Stimulated activated CD8-positive, alpha-beta memory T cell treated with anti-CD3 and anti-CD28 coated beads, Interleukin-7, amount 100 ng/mL, for 24 hours (primary cell): ENCODE results near the gene AKT3.
"Not testable (repeated sequence)": the region's sequence is repeated elsewhere in the genome, so short reads cannot be mapped to it uniquely, and the experiment has no call there.

Source experiments
- DNase-seq: peaks from one replicate; pipeline ENCODE4 v3.0.0-alpha.2; 2020; ENCODE audit warnings: low read depth

The AKT3 gene

DNA sequence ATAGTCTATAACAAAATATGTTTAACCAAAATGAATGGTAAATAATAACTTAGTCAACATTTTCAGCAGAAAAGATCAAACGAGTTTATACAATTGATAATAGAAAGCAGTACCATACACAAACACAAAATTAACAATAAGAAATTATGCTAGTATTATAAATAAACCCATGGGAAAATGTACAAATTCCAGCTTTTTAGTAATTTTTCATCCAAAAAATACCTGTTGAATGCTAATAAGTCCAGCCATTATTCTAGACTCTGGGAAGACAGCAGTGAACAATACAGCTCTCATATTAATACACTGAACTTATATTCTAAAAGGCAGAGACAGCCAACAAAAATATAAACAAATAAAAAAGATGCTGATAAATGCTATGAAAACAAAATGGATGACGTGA is 66.3 kb downstream of the AKT3 start:
- no peak for DNase-seq

DNA sequence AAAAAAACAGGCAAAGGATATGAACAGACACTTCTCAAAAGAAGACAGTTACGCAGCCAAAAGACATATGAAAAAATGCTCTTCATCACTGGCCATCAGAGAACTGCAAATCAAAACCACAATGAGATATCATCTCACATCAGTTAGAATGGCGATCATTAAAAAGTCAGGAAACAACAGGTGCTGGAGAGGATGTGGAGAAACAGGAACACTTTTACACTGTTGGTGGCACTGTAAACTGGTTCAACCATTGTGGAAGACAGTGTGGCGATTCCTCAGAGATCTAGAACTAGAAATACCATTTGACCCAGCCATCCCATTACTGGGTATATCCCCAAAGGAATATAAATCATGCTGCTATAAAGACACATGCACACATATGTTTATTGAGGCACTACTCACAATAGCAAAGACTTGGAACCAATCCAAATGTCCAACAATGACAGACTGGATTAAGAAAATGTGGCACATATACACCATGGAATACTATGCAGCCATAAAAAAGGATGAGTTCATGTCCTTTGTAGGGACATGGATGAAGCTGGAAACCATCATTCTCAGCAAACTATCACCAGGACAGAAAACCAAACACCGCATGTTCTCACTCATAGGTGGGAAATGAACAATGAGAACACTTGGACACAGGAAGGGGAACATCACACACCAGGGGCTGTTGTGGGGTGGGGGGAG is 77.5 kb downstream of the AKT3 start:
- not testable (repeated sequence) for DNase-seq

DNA sequence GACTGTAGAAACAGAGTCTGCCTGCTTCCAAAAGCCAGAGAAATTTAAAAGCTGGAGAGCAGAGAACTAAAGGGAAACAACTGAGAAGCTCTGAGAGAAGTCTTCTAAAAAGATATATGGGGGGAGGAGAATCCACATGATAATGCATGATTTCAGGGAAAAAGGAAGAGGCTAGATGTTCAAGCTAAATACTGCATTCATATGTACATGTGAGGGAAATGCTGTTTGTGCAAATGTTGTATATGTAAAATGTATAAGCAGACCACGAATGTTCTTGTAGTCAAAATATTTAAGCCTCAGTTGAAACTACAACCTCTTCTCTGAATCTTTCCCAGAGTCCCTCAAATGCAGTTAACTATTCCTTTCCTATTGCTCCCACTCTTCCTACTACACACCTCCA is 79.2 kb downstream of the AKT3 start:
- DNase-seq = no peak

DNA sequence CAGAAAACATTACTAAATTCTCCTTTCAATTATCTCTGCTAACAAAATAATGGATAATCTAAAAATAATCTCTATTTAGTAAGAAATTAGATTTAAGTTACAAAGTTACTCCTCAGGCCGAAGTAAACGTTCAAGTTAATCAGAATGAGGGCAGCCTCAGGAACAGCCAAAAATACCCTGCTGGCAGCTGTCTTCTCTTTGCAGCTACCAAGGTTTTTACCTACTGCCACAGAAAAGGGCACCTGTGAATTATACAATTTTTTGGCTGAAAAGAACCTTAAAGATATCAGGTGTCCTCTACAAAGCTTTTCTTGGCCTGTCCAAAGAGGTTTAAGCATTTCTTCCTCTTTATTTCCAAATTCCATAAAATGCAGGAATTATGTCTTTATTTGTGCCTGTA is 84.4 kb downstream of the AKT3 start:
- no peak for DNase-seq

DNA sequence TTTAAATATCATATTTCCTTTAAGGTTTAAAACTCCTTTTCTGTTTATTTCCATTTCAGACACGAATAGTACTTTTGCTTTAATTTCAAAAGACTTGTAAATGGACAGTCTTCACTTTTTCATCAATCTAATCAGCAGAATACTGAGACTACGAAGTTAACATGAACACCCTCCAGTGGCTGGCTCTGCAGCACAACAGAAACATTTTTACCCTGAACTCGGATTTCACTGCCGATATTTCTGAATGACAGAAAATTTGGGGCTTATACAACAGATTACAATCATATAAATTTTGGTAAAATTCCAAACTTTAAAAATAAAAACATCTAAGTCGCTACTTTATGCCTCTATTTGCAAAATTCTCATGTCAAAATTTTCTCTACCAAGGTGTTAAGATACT is 86.2 kb downstream of the AKT3 start:
- DNase-seq = no peak

DNA sequence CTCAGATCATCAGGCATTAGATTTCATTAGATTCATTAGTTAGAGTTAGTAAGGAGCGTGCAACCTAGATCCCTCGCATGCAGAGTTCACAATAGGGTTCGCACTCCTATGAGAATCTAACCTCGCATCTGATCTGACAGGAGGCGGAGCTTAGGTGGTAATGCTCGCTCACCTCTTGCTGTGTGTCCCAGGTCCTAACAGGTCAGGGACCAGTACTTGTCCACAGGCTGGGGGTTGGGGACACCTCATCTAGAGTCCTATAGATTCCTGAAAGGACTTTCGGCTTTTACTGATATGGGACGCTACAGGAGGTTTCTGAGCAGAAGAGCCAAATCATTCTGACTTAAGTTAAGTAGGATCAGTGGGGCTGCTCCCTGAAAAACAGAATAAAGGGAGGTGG is 91.4 kb downstream of the AKT3 start:
- no peak for DNase-seq

DNA sequence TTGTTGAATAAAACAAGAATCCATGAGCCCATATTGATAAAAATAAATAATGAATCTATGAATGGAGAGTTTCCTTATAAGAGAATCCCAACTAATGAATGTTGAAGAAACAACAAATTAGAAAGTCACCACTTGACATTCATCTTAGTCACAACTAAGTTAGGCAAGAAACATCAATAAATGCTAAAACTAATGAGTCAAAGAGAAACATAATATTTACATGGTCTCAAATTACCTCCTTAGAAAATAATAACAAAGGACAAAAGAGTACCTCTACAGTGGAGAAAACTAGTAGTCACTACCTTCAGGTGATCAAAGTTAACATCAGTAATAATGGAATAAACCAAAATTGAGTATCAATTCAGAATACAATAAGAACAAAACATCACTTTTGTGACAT is 93.5 kb downstream of the AKT3 start:
- no peak for DNase-seq

DNA sequence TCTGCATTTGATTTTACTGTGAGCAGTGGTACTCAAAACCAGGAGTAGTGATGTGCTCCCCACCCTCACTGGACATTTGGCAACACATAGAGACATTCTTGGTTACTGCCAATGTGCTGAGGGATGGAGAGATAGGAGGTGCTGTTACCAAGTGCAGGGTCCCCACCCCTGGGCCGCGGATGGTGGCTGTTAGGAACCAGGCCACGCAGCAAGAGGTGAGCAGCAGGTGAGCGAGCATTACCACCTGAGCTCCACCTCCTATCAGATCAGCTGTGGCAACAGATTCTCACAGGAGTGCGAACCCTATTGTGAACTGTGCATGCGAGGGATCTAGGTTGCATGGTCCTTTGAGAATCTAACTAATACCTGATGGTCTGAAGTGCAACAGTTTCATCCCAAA is 95.7 kb downstream of the AKT3 start:
- DNase-seq = no peak

DNA sequence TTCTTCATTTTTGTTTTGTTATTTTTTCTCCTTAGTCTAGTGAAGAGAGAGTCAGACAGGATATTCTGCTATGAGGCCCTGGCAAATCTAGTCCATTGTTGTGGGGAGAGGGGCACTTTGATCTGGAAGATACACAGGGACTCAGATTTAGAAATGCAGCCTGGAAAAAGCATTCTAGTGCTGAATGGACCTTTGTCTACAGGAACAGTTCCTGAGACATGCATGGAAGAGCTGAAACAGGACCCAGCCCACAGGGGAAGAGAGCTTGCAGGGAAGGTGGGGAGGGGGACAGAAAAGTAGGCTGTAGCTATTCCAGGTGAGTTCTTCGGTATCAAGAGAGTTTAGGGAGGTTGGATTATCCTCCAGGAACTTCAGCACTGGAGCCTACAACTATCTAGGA is 98.5 kb downstream of the AKT3 start:
- no peak for DNase-seq

DNA sequence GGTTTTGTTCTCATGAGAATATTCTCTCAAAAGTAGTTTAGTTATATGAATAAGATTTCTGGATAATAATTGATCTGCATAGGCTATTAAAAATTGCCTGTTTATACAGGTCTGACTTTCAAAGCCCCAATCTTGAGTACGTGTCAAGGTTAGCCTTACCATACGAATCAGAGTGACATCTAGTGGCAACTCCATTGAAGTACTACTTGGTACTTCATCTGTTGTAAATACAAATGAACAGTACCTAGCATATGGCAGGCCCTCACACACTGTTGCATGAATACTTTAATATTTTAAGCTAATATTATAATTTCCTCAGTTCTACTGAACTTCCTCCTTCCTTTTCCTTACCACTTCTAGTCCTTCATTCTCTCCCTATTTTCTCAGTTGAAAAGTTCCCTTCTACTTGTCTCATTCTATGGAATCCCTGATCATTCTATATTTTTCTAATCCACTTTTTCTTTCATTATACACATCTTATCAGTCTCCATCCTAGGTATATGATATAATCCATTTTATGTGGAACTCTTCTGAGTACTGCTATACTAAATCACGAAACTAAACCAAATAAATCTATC is 101.2 kb downstream of the AKT3 start:
- no peak for DNase-seq

DNA sequence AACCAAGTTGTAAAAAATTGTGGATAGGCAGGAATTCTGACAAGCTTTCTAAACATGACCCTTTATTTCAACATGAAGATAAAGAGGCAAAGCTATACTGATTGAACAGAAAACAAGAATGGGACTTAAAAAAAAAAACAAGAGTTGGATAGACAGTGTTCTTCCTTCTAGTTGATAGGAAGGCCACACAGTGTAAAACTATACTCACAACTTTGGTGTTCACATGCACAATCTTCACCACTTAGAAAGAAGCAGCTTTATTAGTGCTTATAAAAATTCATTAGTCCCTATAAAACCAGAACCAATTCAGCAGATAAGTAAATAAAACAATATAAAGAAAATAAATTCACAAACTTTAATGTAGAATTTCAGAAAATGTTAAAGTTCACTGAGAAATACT is 101.8 kb downstream of the AKT3 start:
- DNase-seq = no peak

DNA sequence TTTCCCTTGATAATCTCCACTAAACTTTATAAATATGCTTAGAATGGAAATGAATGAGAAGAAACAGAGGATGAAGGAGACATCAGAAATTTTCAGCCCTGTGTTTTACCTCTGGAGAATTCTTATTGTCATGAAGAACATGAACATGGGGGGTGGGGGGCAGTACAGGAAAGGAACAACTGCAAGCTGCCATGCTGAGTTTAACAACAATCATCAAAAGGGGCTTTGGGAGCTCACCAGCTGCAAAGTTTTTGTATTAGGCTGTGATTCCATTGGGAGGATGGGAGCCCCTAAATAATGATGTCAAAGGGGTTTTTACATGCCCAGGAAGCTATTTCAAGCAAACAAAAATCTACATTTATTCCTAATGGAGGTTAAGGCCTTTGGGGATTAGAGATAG is 103.3 kb downstream of the AKT3 start:
- DNase-seq = no peak

DNA sequence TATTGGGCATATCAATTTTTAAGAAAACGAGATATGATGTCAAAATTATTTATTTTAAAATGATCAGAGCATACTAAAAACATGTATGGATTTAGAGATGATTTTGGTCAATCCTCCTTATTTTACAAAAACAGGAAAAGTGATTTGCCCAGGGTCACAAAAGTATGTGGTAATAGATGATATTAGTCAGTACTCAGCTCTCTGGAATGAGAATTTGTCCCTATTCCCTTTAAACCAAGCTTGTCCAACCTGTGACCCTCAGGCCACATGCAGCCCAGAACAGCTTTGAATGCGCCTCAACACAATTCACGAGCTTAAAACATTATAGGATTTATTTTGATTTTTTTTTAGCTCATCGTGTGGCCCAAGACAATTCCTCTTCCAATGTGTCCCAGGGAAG is 104.7 kb downstream of the AKT3 start:
- no peak for DNase-seq

DNA sequence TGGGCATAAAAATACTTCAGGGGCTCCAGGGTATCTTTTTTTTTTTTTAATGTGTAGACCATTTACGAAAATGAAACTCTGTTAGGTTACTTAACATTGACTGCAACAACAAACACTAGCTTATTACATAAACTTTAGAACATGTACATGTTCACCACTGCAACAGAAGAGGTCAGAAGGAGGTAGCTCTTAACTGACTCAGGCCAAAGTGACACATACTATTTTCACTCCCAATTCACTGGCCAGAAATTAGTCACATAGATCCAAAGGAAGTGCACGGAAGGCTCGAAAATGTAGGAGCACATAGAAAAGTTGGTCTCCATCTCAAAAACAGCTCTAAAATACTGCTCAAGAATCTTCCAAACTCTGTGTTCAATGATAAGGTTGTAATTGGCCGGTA is 107.2 kb downstream of the AKT3 start:
- DNase-seq = no peak

DNA sequence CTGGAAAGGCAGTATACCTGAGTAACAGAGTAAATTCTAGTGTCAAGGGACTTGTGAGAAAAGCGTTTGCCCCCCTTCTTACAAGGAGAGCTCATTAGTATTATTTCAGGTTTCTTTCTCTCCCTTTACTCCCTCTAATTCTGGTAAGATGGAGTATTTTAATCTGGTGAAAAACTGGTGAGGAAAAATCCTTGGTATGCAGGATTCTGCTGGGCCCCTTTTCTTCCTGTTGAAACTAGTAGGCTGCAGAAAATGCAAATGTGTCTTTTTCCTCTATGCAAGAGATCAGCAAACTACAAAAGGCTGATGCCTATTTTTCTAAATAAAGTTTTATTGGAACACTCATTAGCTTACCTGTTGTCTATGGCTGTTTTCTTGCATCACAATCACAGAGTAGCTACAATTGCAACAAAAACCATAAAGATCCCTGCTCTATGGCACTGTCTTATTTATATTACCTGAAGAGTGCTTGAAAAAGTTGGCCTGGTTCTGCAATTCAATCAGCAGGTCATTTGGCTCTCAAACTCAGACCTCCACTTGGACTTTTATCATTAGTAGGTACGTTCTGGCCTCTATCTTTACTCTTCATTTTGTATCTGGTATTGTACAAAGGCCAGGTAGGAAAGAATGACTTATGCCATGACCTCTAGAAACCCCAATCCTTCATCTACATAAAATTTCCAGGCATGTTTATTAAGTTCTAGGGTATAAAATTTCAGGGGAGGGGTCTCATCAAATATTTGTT is 109.6 kb downstream of the AKT3 start:
- no peak for DNase-seq

DNA sequence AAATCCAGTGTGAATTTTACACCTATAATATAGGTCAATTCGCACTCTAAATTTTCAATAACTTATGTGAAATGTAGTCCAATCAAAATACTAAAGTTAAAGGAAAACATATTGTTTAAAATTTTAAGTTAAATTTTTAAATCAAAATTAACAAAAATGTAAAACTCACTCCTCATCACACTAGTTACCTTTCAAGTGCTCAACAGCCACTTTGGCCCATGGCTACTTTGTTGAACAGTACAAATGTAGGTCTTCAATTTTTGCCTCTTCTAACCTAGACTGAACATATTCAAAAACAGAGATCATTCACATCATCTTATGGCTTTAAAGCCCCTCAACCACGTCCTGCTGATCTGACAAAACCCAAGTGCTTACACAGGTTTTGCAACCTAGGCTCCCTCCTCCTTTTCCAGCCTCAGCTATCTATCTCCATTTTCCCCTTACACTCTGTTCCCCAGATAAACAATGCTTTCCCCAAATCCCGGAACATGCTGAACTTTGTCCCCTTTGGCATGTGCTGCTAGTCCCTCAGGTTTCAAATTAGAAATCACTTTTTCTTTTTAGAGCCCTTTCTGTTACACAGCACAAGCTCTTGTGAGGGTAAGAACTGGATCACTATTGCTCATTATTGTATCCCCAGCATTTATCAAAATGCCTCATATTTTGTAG is 110.6 kb downstream of the AKT3 start:
- no peak for DNase-seq

DNA sequence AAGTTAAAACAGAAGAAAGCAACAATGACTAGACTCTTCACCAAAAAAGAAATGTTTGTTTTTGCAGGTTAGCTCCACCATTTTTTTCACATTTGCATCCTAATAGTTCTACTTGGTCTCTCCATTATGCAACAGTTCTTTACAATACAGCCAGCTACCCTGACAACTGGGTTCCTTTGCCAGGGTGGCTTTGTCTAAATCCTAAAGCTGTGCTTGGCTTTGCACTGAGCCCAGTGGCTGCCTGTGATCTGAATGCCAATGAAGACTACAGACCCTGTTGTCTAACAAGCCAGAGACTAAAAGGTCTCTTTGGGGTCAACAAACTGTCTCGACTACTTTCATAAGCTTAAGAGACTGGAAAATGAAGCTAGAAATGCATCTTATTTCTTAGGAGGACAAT is 112.0 kb downstream of the AKT3 start:
- no peak for DNase-seq

DNA sequence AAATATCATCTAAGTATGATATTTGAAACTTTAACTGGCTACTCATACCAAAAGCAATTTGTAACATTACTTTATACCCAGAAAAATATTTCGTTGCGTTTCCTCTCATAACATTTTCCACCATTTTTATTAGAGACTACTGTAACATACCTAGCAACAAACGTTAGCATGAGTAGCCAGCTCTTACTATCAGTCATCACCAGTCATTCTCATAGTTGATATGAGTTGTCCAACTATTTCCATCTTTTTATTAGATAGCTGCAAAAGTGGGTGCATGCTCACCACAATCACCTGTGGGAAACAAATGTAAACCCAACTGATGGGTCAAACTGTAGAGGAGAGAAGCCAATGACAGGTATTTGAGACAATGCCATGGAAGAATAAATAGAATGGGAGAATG is 114.6 kb downstream of the AKT3 start:
- no peak for DNase-seq

DNA sequence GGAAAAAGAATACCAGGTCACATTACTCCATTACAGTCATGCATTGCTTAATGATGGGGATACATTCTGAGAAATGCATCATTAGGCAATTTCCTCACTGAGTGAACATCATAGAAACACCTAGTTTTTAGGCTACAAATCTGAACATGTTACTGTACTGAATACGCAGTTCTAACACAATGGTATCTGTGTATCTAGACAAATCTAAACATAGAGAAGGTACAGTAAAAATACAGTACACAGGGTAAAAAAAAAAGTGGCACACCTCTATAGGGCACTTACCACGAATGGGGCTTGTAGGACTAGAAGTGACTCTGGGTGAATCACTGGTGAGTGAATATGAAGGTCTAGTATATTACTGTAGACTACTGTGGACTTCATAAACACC is 115.7 kb downstream of the AKT3 start:
- DNase-seq = no peak

DNA sequence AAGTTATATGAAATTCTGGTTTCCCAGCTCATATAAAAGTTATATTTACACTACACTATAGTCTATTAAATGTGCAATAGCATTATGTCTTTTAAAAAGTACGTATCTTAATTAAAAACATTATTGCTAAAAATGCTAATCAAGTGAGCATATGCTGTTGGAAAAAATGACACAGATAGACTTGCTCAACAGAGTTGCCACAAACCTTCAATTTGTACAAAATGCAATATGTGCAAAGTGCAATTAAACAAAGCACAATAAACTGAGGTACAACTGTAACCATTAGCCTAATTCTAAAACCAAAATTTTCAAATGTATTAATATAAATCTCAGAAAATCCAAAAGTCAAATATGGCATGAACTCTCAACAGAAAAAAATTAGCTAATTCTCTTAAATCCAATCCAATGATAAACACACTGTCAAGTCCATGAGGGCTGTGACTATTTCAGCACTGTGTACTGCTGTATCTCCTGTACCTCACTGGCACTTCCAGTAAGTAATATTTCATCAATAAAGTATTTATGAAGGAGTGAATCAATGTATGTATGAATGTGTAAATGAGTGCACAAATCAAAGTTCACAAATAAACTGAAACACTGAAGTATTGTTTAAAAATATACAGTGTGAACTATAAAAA is 116.3 kb downstream of the AKT3 start:
- DNase-seq = no peak

DNA sequence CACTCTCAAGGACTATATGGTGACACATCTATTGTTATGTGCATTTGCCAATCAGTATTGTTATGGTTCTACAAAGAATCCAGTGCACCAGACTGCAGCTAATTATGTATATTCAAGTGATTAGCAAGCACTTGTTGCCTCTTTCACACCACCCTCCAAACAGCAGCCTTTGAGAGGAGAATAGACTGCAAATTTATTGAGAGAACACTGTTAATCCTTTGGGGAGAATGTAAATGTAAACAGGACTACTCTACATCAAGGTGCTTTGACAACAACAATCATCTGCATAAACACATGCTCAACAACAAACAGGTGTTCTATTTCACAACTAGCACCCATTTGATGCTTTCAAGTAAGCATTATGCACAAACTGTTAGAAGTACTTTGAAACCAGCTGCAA is 117.4 kb downstream of the AKT3 start:
- DNase-seq = no peak

DNA sequence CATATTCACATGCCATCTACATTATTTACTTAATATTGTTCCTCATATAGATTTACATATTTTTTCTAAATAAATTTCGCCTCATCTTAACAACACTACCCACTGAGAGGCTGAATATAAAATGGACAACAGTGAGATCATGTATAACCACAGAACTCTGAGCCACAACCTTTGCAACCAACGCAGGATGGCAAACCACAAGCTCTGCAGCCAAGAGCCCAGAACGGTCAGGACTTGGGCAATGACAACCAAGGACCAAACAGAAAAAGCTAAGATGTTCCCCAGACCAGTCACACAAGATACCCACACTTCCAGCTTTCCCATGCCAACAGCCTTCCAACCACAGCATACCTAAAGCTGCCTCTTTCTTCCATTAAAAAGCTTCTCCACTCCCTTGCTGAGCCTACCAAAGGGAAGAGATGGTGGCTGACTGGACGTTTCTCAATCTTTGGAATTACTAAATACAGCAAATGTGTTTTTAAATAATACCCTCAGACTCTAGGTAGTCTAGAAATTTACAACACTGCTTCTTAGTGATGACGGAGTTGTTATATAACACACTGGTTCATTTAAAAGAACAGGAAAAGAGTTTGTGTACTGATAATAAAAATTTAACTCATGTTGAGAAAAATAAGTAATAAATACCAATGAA is 117.9 kb downstream of the AKT3 start:
- no peak for DNase-seq
